Progenitor cell of endocrine pancreas (in vitro differentiated cells): ENCODE measurements around the gene NPTXR. TPM values are rescaled to one million over a fixed set of nuclear protein-coding genes. Genes with fewer than 3 reads are reported as not detected.

ENCODE experiments used
- DNase-seq: peaks from one replicate; pipeline ENCODE4 v3.0.0; 2021; ENCODE audit warnings: low spot score; ENCODE audit not compliant: unreplicated experiment
- H3K27ac Mint-ChIP-seq: 2 replicates; pipeline ENCODE4 v1.8.0; 2021; ENCODE audit warnings: mild to moderate bottlenecking, moderate library complexity, mixed read lengths
- H3K27me3 Mint-ChIP-seq: 2 replicates; pipeline ENCODE4 v1.8.0; 2021; ENCODE audit warnings: mixed read lengths
- H3K36me3 Mint-ChIP-seq: 2 replicates; pipeline ENCODE4 v1.8.0; 2022; ENCODE audit warnings: mixed read lengths; ENCODE audit not compliant: insufficient read depth
- H3K4me1 Mint-ChIP-seq: 2 replicates; pipeline ENCODE4 v1.8.0; 2021; ENCODE audit warnings: low read depth, mixed read lengths
- H3K4me3 Mint-ChIP-seq: 2 replicates; pipeline ENCODE4 v1.8.0; 2021; ENCODE audit warnings: low read depth, mild to moderate bottlenecking, moderate library complexity, mixed read lengths
- H3K9me3 Mint-ChIP-seq: 2 replicates; pipeline ENCODE4 v1.8.0; 2021; ENCODE audit warnings: low read depth, mixed read lengths
- CTCF ChIP-seq: fragments of 200-600 bp; sonication (generic); IDR thresholded peaks from one replicate; pipeline ENCODE4 v1.5.0; 2021; ENCODE audit warnings: antibody characterized with exemption, mild to moderate bottlenecking; ENCODE audit not compliant: unreplicated experiment
- total RNA-seq: library from RNA; stranded (reverse); gene quantifications from 2 replicates; pipeline ENCODE4 v1.2.1, GENCODE V29; 2021

The NPTXR gene
- total RNA-seq, 1 donor from 2014 or later, result 4.7 TPM

- Mint-ChIP-seq H3K27me3 (peaks cover 30% of the 10 kb centered on the region), H3K4me1 (peaks cover 21% of the 10 kb centered on the region), H3K27ac (peak overlapping the region; percentile 19), H3K9me3 (no peaks in the 10 kb centered on the region), H3K4me3 (no peak overlapping the region), H3K36me3 (no peaks in the 10 kb centered on the region)
- TF ChIP-seq CTCF, result no peak
- no peak for DNase-seq
These were observed 30.8 kb upstream of the NPTXR start for GRCh38 chr22:38874529-38875222.

GRCh38 chr22:38873469-38874411 lies 29.9 kb upstream of the NPTXR start:
- no peak for TF ChIP-seq CTCF
- H3K27ac Mint-ChIP-seq, result peak overlapping the region; percentile 99
- DNase-seq, result no peak

GRCh38 chr22:38872831-38873248 lies 29.0 kb upstream of the NPTXR start:
- peak overlapping the region; percentile 96 for H3K4me3 Mint-ChIP-seq
- H3K27me3 Mint-ChIP-seq, result peaks cover 17% of the 10 kb centered on the region
- H3K36me3 Mint-ChIP-seq, result peaks cover 5% of the 10 kb centered on the region
- peaks cover 21% of the 10 kb centered on the region for H3K4me1 Mint-ChIP-seq
- TF ChIP-seq CTCF, result no peak
- H3K9me3 Mint-ChIP-seq, result no peaks in the 10 kb centered on the region
- peak; percentile 47 for DNase-seq
- peak overlapping the region; percentile 99 for H3K27ac Mint-ChIP-seq

More at GRCh38 chr22:38873469-38874411, 29.9 kb upstream of the NPTXR start:
- Mint-ChIP-seq H3K27me3 (peaks cover 22% of the 10 kb centered on the region), H3K4me1 (peaks cover 21% of the 10 kb centered on the region), H3K36me3 (peaks cover under 1% of the 10 kb centered on the region), H3K4me3 (peak overlapping the region; percentile 96), H3K9me3 (no peaks in the 10 kb centered on the region)

- Mint-ChIP-seq H3K4me1 (peaks cover 21% of the 10 kb centered on the region), H3K36me3 (peaks cover 5% of the 10 kb centered on the region), H3K27me3 (peaks cover 16% of the 10 kb centered on the region), H3K4me3 (peak within 1 kb of the TSS; percentile 96), H3K27ac (peak within 1 kb of the TSS; percentile 99), H3K9me3 (no peaks in the 10 kb centered on the region)
- no peak for TF ChIP-seq CTCF
- DNase-seq, result peak; percentile 94
These were observed 28.5 kb upstream of the NPTXR start, which contains the start of gene CBX6 for GRCh38 chr22:38872172-38872830. CBX6 (minus strand) TSS chr22:38872216; CDS start chr22:38872190, 26 bp downstream.
